ENCODE measurements around the gene PDCD5.

GRCh38 chr19:32613008-32613407, 32.0 kb downstream of the PDCD5 start:
- TF ChIP-seq YY1 (IDR thresholded peaks at IDR 0.05; ENCODE audit: low read depth) (no peak), TCF12 (IDR thresholded peaks at IDR 0.05; ENCODE audit: low read depth) (no peak)
